Measurements from ENCODE around the gene GFER. TPM values are rescaled to one million over a fixed set of nuclear protein-coding genes. Genes with fewer than 3 reads are reported as not detected.
A peak's percentile ranks its signal among the peaks of the same experiment; 100 is the strongest.

The GFER gene
- total RNA-seq, 1 experiment from 2014 or later = 57.3 TPM

- peak overlapping the region; percentile 83 for H3K4me3 ChIP-seq (ENCODE audit: low read depth, low read length)
- peaks cover 55% of the 10 kb centered on the region for H3K36me3 Mint-ChIP-seq (ENCODE audit: insufficient read depth, unreplicated experiment)
- no peaks in the 10 kb centered on the region for H3K27me3 Mint-ChIP-seq (ENCODE audit: insufficient read depth, unreplicated experiment)
- ChIA-PET CTCF (interaction anchor here (1.1 kb wide), 1 partner anchor 24 kb away, joined by 3 read pairs; the partner anchor contains the start of gene SYNGR3), POLR2A (interaction anchor here (0.6 to 1.9 kb wide), 17 partner anchors 19 to 288 kb away, joined by 3 to 36 read pairs (median 6); partner anchors contain the start of genes ECI1, GFER, JPT2 and MSRB1)
- no peaks in the 10 kb centered on the region for H3K27me3 ChIP-seq (replicated peaks; ENCODE audit: control insufficient read depth, insufficient read depth, low read length)
- no peak for DNase-seq
- H3K36me3 ChIP-seq (ENCODE audit: control insufficient read depth, insufficient read depth, low read length) = peaks cover 8% of the 10 kb centered on the region
- H3K4me1 ChIP-seq = peaks cover 17% of the 10 kb centered on the region
- H3K4me1 Mint-ChIP-seq (ENCODE audit: low read depth, unreplicated experiment) = peaks cover 20% of the 10 kb centered on the region
- no peaks in the 10 kb centered on the region for H3K9me3 ChIP-seq
- TSS peak; percentile 64 for BruUV-seq (replicated peaks)
- intact Hi-C loops (cut with micrococcal nuclease; ENCODE audit: unreplicated experiment) = no loop called here
- no peaks in the 10 kb centered on the region for H3K9me3 Mint-ChIP-seq (ENCODE audit: unreplicated experiment)
- H3K27ac Mint-ChIP-seq (ENCODE audit: unreplicated experiment) = peak overlapping the region; percentile 96
- TF ChIP-seq CTCF (IDR thresholded peaks at IDR 0.05; ENCODE audit: insufficient read depth in 1 of 2, low read depth in 1 of 2, low read length in 1 of 2, severe bottlenecking in 1 of 2, unreplicated experiment in 1 of 2) = no peak
- peak overlapping the region; percentile 76 for H3K4me3 Mint-ChIP-seq (ENCODE audit: unreplicated experiment)
These were observed 18.5 kb upstream of the GFER start for GRCh38 chr16:1965396-1966001.

GRCh38 chr16:1966460-1966859 is 17.5 kb upstream of the GFER start, which contains the start of gene RNF151:
Gene RNF151, plus strand, starts transcription at chr16:1966856. Its CDS starts 26 bp downstream, at chr16:1966882.
- Mint-ChIP-seq H3K36me3 (ENCODE audit: insufficient read depth, unreplicated experiment) (peaks cover 49% of the 10 kb centered on the region), H3K27ac (ENCODE audit: unreplicated experiment) (peak within 1 kb of the TSS; percentile 96), H3K4me3 (ENCODE audit: unreplicated experiment) (peak within 1 kb of the TSS; percentile 76), H3K9me3 (ENCODE audit: unreplicated experiment) (no peaks in the 10 kb centered on the region), H3K27me3 (ENCODE audit: insufficient read depth, unreplicated experiment) (no peaks in the 10 kb centered on the region), H3K4me1 (ENCODE audit: low read depth, unreplicated experiment) (peaks cover 12% of the 10 kb centered on the region)
- ChIA-PET CTCF (no interaction called here), POLR2A (no interaction called here)
- TF ChIP-seq CTCF (IDR thresholded peaks at IDR 0.05; ENCODE audit: insufficient read depth in 1 of 2, low read depth in 1 of 2, low read length in 1 of 2, severe bottlenecking in 1 of 2, unreplicated experiment in 1 of 2) = no peak
- Histone ChIP-seq H3K27me3 (replicated peaks; ENCODE audit: control insufficient read depth, insufficient read depth, low read length) (no peaks in the 10 kb centered on the region), H3K4me1 (peaks cover 17% of the 10 kb centered on the region), H3K4me3 (ENCODE audit: low read depth, low read length) (peak within 1 kb of the TSS; percentile 83), H3K9me3 (no peaks in the 10 kb centered on the region), H3K36me3 (ENCODE audit: control insufficient read depth, insufficient read depth, low read length) (peaks cover 8% of the 10 kb centered on the region)
- DNase-seq = no peak
- intact Hi-C loops (cut with micrococcal nuclease; ENCODE audit: unreplicated experiment) = no loop called here
- BruUV-seq (replicated peaks) = no TSS peak

- no TSS peak for BruUV-seq (replicated peaks)
- CTCF ChIA-PET = no interaction called here
- intact Hi-C loops (cut with micrococcal nuclease; ENCODE audit: unreplicated experiment) = no loop called here
- Histone ChIP-seq H3K4me1 (0 out of 2 replicates have a peak, but pooled peaks cover under 1% of the 10 kb centered on the region), H3K36me3 (ENCODE audit: control insufficient read depth, insufficient read depth, low read length) (peaks cover 3% of the 10 kb centered on the region), H3K4me3 (ENCODE audit: low read depth, low read length) (no peak overlapping the region), H3K9me3 (no peaks in the 10 kb centered on the region), H3K27me3 (replicated peaks; ENCODE audit: control insufficient read depth, insufficient read depth, low read length) (no peaks in the 10 kb centered on the region)
- Mint-ChIP-seq H3K27ac (ENCODE audit: unreplicated experiment) (no peak overlapping the region), H3K27me3 (ENCODE audit: insufficient read depth, unreplicated experiment) (no peaks in the 10 kb centered on the region), H3K4me3 (ENCODE audit: unreplicated experiment) (no peak overlapping the region), H3K36me3 (ENCODE audit: insufficient read depth, unreplicated experiment) (peaks cover 38% of the 10 kb centered on the region), H3K4me1 (ENCODE audit: low read depth, unreplicated experiment) (peaks cover 15% of the 10 kb centered on the region), H3K9me3 (ENCODE audit: unreplicated experiment) (no peaks in the 10 kb centered on the region)
- TF ChIP-seq CTCF (IDR thresholded peaks at IDR 0.05; ENCODE audit: insufficient read depth in 1 of 2, low read depth in 1 of 2, low read length in 1 of 2, severe bottlenecking in 1 of 2, unreplicated experiment in 1 of 2) = no peak
- POLR2A ChIA-PET = no interaction called here
- DNase-seq = no peak
These were observed 15.6 kb upstream of the GFER start for GRCh38 chr16:1968146-1968953.

Measured in Caco-2 (cell line).